ENCODE data around the gene C11orf58.

C11orf58 gene

GRCh38 chr11:16763746-16764145 lies 25.3 kb downstream of the C11orf58 start:
- H3K36me3 ChIP-seq, result no peaks in the 10 kb centered on the region
- DNase-seq, result no peak
- no peak for TF ChIP-seq CTCF (IDR thresholded peaks at IDR 0.05; ENCODE audit: low read depth, low read length)
- no peak overlapping the region for H3K4me3 ChIP-seq (ENCODE audit: low read depth, low read length)
- H3K27me3 ChIP-seq, result no peaks in the 10 kb centered on the region
- no peaks in the 10 kb centered on the region for H3K4me1 ChIP-seq
- H3K9me3 ChIP-seq, result no peaks in the 10 kb centered on the region

DNA sequence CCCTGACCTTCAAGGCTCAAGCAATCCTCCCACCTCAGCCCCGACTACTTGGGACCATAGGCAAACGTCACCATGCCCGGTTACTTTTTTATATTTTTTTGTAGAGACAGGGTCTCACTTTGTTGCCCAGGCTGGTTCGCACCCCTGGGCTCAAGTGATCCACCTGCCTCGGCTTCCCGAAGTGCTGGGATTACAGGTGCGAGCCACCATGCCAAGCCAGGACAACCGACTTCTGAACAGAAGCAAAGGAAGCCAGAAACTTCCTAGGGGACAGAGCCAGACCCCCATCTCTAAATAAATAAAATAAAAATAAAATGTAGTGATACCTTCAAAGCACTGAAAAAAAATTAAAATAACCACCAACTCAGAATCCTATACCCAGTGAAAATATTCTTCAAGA lies 26.4 kb downstream of the C11orf58 start:
- DNase-seq, result no peak
- H3K36me3 ChIP-seq, result no peaks in the 10 kb centered on the region

DNA sequence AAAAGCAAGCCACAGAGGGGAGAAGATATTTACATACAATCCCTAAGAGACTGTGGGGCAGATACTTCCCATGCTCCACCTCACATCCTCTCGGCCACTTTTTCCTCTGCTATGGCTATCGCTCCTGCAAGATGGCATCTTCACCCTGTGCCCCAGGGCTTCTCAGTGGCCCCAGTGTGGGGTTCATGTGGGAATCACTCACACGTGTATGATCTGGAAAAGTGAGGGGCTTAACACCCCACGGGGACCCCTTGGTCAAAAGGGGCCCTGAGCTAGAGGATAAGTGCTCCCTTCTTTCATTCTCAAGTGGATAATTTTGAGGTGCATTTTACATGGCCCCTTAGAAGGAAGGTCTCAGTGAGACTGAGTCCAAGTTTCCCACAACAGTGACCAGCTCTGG lies 28.7 kb downstream of the C11orf58 start:
- Histone ChIP-seq H3K4me3 (ENCODE audit: low read depth, low read length) (no peak overlapping the region), H3K4me1 (no peaks in the 10 kb centered on the region), H3K9me3 (no peaks in the 10 kb centered on the region), H3K36me3 (no peaks in the 10 kb centered on the region), H3K27me3 (no peaks in the 10 kb centered on the region)
- DNase-seq, result no peak
- no peak for TF ChIP-seq CTCF (IDR thresholded peaks at IDR 0.05; ENCODE audit: low read depth, low read length)

More for the DNA sequence above, 26.4 kb downstream of the C11orf58 start:
- Histone ChIP-seq H3K27me3 (no peaks in the 10 kb centered on the region), H3K9me3 (no peaks in the 10 kb centered on the region), H3K4me3 (ENCODE audit: low read depth, low read length) (no peak overlapping the region), H3K4me1 (no peaks in the 10 kb centered on the region)
- no peak for TF ChIP-seq CTCF (IDR thresholded peaks at IDR 0.05; ENCODE audit: low read depth, low read length)

DNA sequence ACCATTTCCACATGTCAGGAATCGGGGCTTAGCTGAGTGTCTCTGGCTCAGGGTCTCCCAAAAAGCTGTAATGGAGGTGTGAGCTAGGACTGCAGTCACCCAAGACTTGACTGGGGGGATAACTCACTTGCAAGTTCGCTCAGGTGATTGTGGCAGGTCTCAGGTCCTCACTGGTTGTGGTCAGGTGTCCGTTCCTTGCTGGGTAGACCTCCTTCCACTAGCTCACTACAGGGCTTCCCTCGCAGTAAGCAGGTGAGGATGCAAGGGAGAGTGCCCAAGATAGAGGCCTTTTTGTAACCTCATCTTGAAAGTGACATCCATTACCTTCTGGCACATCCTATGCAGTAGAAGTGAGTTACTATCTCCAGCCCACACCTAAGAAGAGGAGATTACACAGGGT lies 29.5 kb downstream of the C11orf58 start:
- no peak overlapping the region for H3K4me3 ChIP-seq (ENCODE audit: low read depth, low read length)
- TF ChIP-seq CTCF (IDR thresholded peaks at IDR 0.05; ENCODE audit: low read depth, low read length), result no peak
- no peak for DNase-seq
- no peaks in the 10 kb centered on the region for H3K9me3 ChIP-seq
- no peaks in the 10 kb centered on the region for H3K4me1 ChIP-seq
- no peaks in the 10 kb centered on the region for H3K36me3 ChIP-seq
- H3K27me3 ChIP-seq, result no peaks in the 10 kb centered on the region

GRCh38 chr11:16769386-16769785 lies 30.9 kb downstream of the C11orf58 start:
- Histone ChIP-seq H3K4me1 (no peaks in the 10 kb centered on the region), H3K36me3 (no peaks in the 10 kb centered on the region), H3K27me3 (no peaks in the 10 kb centered on the region), H3K9me3 (no peaks in the 10 kb centered on the region), H3K4me3 (ENCODE audit: low read depth, low read length) (no peak overlapping the region)
- no peak for DNase-seq
- TF ChIP-seq CTCF (IDR thresholded peaks at IDR 0.05; ENCODE audit: low read depth, low read length), result no peak

DNA sequence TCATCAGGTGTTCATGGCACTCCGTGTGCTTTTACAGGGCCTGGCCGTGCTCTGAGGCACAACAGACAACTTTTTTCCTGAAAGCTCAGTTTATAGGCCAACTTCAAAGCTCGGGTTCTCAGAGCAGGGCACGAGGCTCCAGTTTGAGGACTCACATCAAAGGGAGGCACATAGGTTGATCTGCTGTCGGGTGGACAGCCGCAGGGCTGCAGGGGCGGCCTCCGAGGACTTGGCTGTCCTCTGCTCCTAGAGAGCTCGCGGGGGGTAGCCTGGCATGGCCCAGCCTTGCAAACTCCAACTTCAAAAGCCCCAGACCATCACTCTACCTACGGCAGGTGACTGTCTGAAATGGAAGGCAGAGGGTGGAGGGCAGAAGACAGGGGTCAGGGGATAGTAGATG lies 31.6 kb downstream of the C11orf58 start:
- no peak for TF ChIP-seq CTCF (IDR thresholded peaks at IDR 0.05; ENCODE audit: low read depth, low read length)
- Histone ChIP-seq H3K27me3 (no peaks in the 10 kb centered on the region), H3K9me3 (no peaks in the 10 kb centered on the region), H3K4me1 (no peaks in the 10 kb centered on the region), H3K36me3 (no peaks in the 10 kb centered on the region), H3K4me3 (ENCODE audit: low read depth, low read length) (no peak overlapping the region)
- DNase-seq, result no peak
